Measurements from ENCODE around the gene PDZK1.

DNA sequence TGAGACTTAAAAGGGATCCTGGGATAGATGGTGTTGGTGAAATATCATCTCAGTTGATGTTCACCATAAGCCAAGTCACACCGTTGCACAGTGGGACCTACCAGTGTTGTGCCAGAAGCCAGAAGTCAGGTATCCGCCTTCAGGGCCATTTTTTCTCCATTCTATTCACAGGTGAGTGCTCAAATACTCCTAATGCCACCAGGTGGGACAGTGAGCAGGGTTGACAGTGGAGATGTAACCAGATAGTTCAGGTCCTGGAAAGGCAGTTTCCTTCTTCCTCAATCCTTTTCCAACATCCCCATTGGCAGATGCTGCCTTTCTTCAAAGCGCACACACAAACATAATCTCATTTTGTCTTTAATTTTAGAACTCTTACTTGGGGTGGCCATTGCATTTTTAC, 23.7 kb upstream of the PDZK1 start:
- TF ChIP-seq, protein P1, sequence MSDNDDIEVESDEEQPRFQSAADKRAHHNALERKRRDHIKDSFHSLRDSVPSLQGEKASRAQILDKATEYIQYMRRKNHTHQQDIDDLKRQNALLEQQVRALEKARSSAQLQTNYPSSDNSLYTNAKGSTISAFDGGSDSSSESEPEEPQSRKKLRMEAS (IDR thresholded peaks at IDR 0.05): no peak
- TF ChIP-seq CREB1 (IDR thresholded peaks at IDR 0.05; ENCODE audit: low read depth): no peak
- no peak for TF ChIP-seq TAF1 (IDR thresholded peaks at IDR 0.05; ENCODE audit: low read depth)
- no peak for TF ChIP-seq RAD21 (IDR thresholded peaks at IDR 0.05; ENCODE audit: low read depth)
- no peak for TF ChIP-seq TCF12 (IDR thresholded peaks at IDR 0.05; ENCODE audit: low read depth)
- no peak for TF ChIP-seq EP300 (IDR thresholded peaks at IDR 0.05; ENCODE audit: borderline replicate concordance)
- TF ChIP-seq EGR1 (IDR thresholded peaks at IDR 0.05): no peak
- TF ChIP-seq NFIC (IDR thresholded peaks at IDR 0.05): no peak
- TF ChIP-seq YY1 (IDR thresholded peaks at IDR 0.05; ENCODE audit: low read depth): no peak
- TF ChIP-seq, protein P2, sequence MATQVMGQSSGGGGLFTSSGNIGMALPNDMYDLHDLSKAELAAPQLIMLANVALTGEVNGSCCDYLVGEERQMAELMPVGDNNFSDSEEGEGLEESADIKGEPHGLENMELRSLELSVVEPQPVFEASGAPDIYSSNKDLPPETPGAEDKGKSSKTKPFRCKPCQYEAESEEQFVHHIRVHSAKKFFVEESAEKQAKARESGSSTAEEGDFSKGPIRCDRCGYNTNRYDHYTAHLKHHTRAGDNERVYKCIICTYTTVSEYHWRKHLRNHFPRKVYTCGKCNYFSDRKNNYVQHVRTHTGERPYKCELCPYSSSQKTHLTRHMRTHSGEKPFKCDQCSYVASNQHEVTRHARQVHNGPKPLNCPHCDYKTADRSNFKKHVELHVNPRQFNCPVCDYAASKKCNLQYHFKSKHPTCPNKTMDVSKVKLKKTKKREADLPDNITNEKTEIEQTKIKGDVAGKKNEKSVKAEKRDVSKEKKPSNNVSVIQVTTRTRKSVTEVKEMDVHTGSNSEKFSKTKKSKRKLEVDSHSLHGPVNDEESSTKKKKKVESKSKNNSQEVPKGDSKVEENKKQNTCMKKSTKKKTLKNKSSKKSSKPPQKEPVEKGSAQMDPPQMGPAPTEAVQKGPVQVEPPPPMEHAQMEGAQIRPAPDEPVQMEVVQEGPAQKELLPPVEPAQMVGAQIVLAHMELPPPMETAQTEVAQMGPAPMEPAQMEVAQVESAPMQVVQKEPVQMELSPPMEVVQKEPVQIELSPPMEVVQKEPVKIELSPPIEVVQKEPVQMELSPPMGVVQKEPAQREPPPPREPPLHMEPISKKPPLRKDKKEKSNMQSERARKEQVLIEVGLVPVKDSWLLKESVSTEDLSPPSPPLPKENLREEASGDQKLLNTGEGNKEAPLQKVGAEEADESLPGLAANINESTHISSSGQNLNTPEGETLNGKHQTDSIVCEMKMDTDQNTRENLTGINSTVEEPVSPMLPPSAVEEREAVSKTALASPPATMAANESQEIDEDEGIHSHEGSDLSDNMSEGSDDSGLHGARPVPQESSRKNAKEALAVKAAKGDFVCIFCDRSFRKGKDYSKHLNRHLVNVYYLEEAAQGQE (IDR thresholded peaks at IDR 0.05; ENCODE audit: low read depth): no peak
- TF ChIP-seq FOXM1 (IDR thresholded peaks at IDR 0.05; ENCODE audit: borderline replicate concordance, low read depth): no peak
- TF ChIP-seq, protein P3, sequence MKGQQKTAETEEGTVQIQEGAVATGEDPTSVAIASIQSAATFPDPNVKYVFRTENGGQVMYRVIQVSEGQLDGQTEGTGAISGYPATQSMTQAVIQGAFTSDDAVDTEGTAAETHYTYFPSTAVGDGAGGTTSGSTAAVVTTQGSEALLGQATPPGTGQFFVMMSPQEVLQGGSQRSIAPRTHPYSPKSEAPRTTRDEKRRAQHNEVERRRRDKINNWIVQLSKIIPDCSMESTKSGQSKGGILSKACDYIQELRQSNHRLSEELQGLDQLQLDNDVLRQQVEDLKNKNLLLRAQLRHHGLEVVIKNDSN (IDR thresholded peaks at IDR 0.05): no peak
- TF ChIP-seq CEBPB (IDR thresholded peaks at IDR 0.05): no peak
